Measurements from ENCODE around the gene KLHL13.

DNA sequence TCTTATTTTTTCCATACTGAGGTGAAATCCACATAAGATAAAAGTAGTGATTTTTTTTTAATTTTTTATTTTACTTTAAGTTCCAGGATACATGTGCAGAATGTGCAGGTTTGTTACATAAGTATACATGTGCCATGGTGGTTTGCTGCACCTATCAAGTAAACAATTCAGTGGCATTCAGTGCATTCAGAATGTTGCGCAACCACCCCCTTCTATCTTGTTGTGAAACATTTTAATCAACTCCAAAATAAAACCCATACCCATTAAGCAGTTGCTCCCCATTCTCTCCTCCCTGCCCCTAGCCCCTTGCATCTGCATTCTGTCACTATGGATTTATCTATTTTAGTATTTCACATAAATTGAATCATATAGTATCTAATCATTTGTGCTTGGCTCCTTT is 121.2 kb downstream of the KLHL13 start:
- TF ChIP-seq CTCF (IDR thresholded peaks at IDR 0.05) (no peak), POLR2A (IDR thresholded peaks at IDR 0.05) (no peak)

All from right lobe of liver (tissue), 4 donors.